GM18502 (cell line): Measurements from ENCODE around the gene OTOG.

Experiments
- ATAC-seq: cut with Tn5 transposase; IDR thresholded peaks from one replicate; pipeline ENCODE4 v1.9.1; 2021; ENCODE audit warnings: mild to moderate bottlenecking; ENCODE audit not compliant: unreplicated experiment, poor library complexity

The OTOG gene

DNA sequence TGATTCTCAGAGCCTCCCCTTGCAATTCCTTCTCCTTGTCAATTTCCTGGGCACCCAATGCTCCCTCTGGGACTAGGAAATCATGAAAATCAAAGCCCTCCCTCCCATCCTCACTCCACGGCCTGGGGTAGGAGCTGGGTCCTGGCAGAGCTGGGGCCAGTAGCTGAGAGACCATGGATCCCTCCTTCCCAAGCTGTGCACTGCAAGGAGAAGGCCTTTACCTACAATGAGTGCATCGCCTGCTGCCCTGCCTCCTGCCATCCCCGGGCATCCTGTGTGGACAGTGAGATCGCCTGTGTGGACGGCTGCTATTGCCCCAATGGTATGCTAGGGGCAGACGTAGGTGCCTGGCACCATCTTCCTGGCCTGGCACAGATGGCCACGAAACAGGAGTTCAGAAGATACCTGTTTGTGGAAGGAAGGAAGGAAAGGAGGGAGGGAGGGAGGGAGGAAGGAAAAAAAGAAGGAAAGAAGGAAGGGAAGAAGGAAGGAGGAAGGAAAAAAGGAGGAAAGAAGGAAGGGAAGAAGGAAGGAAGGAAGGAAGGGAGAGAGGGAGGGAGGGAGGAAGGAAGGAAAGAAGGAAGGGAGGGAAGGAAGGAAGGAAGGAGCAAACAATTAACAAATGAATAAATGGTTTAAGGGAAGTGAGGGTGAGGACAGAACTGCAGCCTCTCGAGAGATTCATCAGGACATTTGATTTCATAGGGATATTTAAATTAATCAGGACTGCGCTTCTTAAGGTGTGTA, 12.5 kb downstream of the OTOG start:
- no peak for ATAC-seq

DNA sequence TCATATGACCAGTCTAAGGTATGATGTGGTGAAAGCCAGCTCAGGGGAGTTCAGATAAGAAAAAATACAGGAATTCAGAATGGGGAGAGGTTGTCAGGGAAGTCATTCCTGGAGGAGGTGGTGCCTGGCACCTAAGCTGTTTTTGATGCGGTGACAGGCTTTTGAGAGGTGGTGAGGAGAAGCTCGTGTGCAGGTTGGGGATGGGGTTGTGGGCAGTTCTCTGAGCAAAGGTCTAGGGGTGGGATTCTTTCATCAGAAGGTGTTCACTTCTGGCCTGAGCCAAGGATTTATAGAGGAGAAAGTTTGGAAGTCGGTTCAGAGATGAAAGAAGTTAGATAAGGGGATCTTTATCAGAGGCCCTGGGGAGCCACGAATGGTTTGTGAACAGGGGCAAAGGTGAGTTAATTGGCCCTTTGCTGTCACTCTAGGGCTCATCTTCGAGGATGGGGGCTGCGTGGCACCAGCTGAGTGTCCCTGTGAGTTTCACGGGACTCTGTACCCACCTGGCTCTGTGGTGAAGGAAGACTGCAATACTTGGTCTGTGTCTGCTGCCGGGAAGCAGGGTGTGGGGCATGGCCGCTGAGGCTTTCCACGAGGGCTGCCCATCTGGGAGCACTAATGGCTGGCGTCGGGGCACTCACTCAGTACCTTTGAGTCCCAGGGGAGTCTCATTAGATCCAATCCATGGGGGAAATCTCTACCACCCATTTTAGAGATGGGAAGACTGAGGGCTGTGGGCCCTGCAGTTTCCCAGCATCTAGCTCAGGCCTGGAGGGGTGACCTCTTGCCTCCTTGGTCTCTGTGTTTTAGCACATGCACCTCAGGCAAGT, 13.4 kb downstream of the OTOG start:
- no peak for ATAC-seq

DNA sequence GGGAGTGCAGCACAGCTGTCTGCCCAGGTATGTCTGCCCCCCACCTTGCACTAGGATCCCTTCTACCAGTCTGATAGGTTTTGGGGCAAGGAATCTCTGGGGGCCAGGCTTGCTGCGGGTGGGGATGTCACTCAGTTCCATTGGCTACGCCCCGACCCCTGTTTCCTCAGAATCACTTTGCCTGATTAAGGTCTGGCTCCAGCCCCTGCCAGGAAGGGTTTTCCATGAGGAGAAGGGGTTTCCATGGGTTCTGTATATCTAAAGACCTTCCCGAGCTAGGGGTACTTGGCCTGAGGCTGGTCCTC, 14.0 kb downstream of the OTOG start:
- ATAC-seq = no peak

DNA sequence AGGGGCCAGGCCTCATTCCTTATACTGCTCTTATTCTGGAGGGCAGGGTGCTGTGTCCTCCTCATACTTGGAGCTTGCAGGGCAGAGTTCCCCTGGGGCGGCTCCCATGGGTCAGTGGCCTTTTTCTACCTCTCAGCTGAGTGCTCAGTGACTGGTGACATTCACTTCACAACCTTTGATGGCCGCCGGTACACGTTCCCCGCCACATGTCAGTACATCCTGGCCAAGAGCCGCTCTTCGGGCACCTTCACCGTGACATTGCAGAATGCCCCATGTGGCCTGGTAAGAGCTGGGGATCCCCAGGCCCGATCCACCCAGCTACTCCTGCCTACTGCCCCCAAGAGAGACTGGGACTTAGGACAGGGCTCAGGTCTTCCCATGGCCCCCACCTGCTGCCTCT, 14.5 kb downstream of the OTOG start:
- no peak for ATAC-seq

DNA sequence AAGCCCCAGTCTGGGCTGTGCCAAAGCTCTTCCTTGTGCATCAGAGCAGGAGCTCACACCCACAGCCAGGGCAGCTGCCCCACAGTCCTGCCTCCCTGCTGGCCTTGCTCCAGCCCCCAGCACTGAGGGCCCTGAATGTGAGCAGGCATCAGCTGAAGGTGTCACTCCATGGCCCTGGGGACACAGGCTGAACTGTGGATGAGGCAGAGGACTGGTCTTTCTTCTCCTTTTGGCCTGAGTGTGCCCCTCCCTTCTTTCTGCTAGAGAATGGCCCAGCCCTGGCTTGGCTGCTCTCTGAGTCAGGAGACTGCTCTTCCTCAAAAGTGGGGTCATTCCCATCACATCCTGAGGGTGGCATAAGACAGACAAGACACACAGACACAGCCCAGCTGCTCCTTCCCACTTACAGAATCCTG, 16.2 kb downstream of the OTOG start:
- ATAC-seq = no peak

DNA sequence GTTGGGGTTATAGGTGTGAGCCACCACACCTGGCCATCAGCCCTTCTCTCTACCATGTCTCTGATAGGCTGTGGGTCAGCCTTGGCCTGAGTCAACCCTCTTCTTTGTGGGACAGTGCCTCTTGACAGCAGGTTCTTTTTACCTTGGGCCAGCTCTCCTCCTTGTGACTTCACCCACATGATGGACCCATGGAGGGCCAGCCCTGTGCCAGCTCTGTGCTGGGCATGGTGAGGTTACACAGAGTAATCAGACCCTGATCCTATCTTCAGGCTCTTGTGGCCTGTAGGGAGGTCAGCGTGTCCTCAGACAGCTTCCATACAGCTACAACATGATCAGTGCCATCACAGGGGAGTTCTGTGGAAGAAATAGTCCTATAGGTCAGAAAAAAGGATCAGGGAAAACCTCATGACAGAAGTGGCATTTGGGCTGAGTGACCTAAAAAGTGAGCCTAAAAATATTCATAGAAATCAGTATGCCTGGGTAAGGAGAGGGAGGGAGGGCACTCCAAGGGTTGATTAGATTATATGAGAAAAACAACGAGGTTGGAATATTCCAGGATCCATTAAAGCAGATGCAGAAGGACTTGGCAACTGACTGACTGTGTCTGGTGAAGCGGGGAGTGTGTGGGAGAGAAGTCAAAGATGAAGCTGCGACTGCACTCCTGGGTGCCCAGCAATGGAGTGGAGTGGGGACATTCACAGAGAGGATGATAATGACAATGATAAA, 17.1 kb downstream of the OTOG start:
- no peak for ATAC-seq

DNA sequence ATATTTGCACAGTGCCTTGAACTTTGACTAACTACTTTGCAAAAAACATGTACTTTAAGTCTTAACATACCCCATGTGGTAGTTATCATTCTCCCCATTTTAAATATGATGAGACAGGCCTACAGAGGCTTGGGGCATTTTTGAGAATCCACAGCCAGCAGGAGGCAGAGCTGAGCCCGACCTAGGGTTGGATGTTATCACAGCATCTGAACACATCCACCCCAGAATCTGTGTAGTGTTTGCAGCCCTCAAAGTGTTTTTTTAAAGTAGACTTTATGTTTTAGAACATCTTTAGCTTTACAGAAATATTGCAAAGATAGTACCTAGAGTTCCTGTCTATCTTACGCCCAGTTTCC, 17.6 kb downstream of the OTOG start:
- no peak for ATAC-seq

DNA sequence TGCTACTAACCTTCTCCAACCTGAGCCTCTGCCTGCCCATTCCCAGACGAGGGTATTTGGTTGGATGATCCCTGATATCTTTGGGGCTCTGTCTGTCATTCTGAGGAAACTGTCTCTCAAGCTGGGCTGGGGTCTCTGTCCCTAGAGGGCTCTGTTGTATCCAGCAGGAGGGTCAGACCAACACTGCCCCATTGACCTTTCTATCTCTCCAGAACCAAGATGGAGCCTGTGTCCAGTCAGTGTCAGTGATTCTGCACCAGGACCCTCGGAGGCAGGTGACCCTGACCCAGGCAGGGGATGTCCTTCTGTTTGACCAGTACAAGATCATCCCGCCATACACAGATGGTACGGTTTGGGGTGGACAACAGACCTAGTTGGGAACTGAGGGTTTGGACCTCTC, 21.9 kb downstream of the OTOG start:
- no peak for ATAC-seq

DNA sequence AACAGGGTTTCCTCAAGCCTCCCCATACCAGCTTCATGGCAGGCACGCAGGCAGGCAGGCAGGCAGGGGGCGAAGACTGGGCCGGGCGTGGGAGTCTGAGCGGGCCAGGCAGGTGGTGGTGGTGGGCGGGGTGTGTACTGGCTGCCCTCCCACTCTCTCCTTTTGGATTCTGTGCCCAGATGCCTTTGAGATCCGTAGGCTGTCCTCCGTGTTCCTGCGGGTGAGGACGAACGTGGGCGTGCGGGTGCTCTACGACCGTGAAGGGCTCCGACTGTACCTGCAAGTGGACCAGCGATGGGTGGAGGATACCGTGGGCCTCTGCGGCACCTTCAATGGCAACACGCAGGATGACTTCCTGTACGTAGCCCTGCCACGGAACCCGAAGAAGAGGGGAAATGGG, 23.0 kb downstream of the OTOG start:
- ATAC-seq = no peak

DNA sequence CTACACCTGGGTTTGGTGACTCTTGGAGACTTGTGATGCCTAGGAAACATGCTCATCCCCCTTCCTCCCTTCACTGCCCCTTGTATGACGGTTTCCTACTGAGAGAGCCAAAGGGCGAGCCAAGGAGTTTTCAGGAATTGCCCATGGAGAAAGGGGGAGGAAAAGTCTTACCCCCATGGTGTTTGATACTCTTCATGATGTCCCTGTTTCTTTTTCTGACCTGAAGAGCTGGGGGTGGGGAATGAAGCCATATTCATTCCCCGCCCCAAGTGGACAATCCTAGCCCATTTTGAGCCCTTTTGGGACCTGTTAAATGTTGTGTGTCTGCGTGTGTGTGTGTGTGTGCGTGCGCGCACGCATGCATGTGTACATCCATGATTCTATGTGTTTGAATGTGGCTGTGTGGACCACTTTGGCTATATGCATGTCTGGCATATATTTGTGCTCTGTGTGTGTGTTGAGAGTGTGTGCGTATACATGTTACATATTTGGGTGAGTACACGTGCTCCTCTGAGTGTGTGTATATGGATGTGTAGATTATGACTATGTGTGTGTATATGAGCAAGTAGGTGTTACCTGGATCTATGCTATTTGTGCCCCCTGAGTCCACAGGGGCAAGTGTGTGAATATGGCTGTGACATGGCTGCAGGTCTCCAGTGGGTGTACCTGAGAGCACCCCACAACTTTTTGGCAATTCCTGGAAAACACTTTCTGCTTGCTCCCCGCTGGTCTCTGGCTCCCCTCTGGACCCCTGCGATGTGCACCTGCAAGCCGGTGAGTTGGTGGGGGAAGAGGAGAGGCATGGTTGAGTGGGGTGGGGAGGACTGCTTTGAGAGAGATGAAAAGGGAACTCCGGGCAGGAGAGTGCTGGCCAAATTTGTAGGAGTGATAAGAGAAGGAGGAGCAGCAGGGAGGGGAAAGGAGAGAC, 24.6 kb downstream of the OTOG start:
- no peak for ATAC-seq

DNA sequence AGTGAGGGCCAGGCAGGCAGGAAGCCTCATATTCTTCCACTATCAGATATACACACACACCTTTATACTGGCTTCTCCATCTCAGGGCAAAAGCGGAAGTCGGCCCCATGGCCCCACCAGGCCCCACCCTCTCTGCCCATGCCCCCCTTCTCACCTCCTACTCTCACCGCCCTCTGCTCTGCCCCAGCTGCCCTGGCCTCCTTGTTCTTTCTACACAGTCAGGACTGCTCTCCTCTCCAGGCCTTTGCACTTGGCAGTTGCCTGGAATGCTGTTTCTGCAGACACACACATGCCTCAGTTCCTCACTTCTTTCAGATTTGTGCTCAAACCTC, 25.3 kb downstream of the OTOG start:
- no peak for ATAC-seq

DNA sequence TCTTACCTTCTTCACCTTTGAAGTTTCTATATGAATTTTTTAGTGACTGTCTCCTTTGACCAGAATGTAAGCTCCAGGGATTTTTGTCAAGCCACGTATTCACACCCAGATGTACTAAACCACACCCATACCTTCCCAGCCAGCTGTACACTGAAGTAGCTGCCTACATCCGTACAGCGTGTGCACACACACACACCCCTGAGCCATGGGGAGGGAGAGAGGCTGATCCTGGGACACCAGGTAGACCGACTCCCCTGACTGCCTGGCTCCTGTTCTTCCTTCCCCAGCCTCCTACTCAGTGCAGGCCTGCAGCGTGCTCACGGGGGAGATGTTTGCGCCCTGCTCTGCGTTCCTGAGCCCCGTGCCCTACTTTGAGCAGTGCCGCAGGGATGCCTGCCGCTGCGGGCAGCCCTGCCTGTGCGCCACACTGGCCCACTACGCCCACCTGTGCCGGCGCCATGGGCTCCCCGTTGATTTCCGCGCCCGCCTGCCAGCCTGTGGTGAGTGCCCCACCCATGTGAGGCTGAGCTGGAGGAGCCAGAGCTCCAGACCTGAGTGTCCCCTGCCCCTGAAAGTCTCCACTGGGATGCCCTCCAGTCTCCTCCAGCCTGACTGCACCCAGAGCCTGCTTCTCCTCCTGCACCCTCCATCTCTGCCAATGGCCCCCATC, 25.9 kb downstream of the OTOG start:
- no peak for ATAC-seq

DNA sequence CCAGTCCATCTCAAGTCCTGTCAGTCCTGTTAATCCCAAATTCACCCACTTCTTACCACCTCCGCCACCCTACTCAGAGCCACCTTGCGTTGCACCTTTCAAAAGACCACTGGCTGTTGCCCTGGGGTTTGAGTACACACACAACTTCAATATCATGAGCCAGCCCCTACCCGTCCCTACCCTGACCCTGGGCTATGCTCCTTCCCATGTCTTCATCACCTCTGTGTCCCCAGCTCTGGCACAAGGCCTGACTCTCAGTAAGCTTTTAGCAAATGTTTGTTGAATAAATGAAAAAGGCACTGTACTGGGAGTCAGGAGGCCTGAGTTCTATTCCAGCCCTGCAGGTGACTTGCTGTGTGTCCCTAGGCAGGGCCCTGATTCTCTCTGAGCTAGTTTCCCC, 26.5 kb downstream of the OTOG start:
- ATAC-seq = no peak

DNA sequence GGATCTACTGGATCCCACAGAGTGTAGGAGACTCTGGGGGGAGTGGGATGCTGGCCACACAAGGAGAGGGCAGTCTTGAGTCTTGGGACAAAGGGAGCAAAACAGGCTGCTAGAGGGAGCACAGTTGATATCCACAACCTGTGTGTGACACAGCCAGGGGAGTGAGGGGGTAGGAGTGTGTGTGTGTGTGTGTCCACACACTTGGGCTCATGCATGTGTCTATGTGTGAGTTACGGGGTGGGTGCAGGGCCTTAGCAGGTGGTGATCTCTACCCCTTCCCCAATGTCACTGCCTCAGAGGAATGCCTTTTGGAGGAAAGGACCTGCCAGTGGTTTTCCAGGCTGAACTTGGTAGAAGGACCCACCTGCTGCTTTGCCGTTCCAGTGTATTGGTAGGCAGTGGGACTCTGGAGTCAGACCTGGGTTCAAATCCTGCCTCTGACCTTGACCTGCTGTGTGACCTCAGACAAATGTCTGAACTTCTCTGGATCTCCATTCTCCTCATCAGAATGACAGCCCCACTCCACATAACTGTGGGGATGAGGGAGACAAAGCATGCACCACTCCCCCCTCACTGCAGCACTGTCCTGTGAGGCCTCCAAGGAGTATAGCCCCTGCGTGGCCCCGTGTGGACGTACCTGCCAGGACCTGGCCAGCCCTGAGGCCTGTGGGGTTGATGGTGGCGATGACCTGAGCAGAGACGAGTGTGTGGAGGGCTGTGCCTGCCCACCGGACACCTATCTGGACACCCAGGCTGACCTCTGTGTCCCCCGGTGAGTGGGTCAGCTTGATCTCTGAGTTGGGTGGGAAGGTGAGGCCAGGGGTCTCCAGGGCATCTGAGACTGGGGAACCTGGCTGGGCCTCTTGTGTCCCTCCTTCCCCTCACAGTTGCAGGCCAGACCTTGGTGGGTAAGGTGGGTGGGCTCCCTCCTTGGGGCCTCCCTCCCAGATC, 27.4 kb downstream of the OTOG start:
- ATAC-seq = no peak

DNA sequence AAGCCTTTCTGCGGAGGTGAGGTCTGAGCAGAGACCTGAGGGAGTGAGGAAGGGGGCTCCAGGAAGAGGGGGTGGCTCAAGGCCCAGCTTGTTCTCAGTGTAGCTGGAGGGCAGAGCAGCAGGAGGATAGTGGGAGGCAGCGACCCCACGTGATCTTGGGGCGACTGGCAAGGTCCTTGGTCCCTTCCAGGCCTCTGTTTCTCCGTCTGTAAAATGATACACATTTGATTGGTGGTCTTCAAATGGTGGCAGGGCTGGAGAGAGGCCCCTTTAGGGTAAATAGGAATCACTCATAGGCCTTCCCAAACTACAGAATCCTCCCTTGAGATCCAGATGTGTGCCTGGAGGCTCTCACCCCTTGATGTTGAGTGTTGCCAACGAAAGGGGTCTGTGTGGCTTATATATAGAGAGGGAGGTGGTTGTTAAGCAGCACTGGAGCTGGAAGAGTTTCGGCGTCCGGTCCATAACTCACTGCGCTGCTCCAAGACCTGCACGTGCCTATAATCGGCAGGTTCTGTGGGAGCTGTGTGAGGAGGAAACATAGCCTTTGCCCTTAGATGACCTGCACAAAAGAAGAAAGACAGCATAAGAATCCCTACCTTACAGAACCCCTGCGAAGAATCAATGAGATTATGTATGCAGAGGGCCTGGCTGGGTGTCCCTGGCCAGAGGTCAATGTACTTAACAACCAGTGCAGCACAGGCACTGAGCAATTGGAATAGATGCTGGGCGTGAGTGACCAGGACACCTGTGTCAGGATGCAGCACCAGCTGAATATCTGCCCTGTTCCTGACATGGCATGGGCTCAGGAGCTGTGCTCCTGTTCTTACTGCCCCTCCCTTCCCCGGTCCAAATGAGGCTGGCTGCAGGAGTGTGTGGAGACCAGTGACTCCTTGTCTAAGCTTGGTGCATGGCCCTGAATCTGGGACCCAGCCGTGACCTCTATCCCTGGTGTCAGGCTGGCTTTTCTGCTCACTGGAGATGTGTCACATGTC, 28.7 kb downstream of the OTOG start:
- ATAC-seq = no peak

DNA sequence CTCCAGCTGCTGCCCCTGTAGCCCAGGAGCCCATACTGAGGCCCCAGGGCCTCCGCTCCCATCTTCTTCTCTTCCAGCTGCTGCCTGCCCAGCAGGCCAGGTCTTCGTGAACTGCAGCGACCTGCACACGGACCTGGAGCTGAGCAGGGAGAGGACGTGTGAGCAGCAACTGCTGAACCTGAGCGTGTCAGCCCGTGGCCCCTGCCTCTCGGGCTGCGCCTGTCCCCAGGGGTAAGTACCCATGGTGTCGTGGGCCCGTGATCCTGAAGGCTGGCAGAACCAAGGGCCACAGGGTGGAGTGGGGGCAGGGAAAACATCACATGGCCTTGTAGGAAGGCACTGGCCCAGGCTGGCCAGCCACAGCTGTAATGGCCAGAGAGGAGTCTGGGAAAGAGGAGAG, 31.2 kb downstream of the OTOG start:
- no peak for ATAC-seq

DNA sequence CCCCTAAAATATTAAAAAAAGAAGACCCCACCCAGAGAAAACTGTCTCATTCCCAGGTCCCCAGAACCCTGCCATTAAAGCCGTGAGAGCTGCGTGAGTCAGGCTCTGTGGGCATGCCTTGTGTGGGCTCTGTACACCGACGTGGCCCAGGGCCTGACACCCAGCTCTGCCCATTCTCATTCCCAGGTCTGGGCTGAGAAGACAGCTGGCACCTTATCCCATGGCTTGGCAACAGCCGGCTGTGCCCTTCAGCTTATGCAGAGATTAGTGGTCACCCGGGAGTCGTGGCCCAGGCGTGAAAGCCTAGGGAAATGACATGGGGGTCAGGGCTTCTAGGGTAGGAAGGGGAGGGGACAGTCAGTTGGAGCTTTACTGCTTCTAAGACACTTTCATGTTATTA, 31.9 kb downstream of the OTOG start:
- ATAC-seq = no peak

DNA sequence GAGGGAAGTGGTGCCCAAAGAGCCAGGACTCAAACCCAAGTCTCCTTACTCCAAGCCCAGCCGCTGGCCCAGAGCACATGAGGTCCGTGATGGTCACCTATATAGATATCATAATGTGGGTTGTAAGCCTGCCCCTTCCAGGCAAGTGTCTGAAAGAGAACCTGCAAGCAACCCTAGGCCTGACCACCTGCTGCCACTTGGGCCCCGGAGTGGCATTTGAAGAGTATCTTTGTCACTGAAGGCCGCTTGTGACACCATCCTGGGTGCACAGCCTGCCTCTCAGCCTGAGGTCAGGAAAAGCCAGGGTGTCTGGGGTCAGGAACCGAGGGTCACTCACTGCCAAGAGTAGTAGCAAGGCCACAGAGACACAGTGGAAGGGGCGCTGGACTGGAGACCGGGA, 32.4 kb downstream of the OTOG start:
- ATAC-seq = no peak
